HepG2 (cell line): ENCODE measurements around the gene MPC1. TPM values are rescaled to one million over a fixed set of nuclear protein-coding genes. Genes with fewer than 3 reads are reported as not detected.
A peak's percentile ranks its signal among the peaks of the same experiment; 100 is the strongest.

ENCODE experiments used
- MATR3 ChIP-seq: sonication (generic); formaldehyde crosslinking; IDR thresholded peaks from 2 replicates; pipeline ENCODE4 v1.4.0; 2020; ENCODE audit warnings: missing genetic modification reagents
- NR2F2 ChIP-seq: IDR thresholded peaks from 2 replicates; pipeline ENCODE4 v1.6.1; 2012; ENCODE audit warnings: low read depth, inconsistent platforms, borderline replicate concordance
- POLR2G ChIP-seq: fragments of 200-400 bp; formaldehyde crosslinking; IDR thresholded peaks from 2 replicates; pipeline ENCODE4 v1.6.1; 2018; ENCODE audit warnings: mild to moderate bottlenecking, low read depth, low read length, moderate library complexity
- STAT5B ChIP-seq: sonication (generic); formaldehyde crosslinking; IDR thresholded peaks from 2 replicates; pipeline ENCODE4 v1.4.0; 2020; ENCODE audit warnings: missing genetic modification reagents
- TGIF2 ChIP-seq: IDR thresholded peaks from 2 replicates; pipeline ENCODE4 v1.6.1; 2016; ENCODE audit warnings: control low read depth, missing compliant biosample characterization
- ZBTB7B ChIP-seq: sonication (generic); formaldehyde crosslinking; IDR thresholded peaks from 2 replicates; pipeline ENCODE4 v1.4.0; 2020; ENCODE audit warnings: missing genetic modification reagents
- ZNF256 ChIP-seq: sonication (generic); formaldehyde crosslinking; conservative IDR thresholded peaks from 2 replicates; pipeline ENCODE4 v1.4.0; 2020; ENCODE audit warnings: missing genetic modification reagents
- ZNF335 ChIP-seq: sonication (generic); formaldehyde crosslinking; IDR thresholded peaks from 2 replicates; pipeline ENCODE4 v1.4.0; 2020; ENCODE audit warnings: missing genetic modification reagents
- ZNF629 ChIP-seq: sonication (generic); formaldehyde crosslinking; conservative IDR thresholded peaks from 2 replicates; pipeline ENCODE4 v1.5.0; 2020; ENCODE audit warnings: missing genetic modification reagents
- ZNF749 ChIP-seq: sonication (generic); formaldehyde crosslinking; IDR thresholded peaks from 2 replicates; pipeline ENCODE4 v1.8.0; 2022; ENCODE audit warnings: mild to moderate bottlenecking, missing genetic modification reagents, moderate library complexity, borderline replicate concordance
- polyA plus RNA-seq, 8 experiments: library from polyadenylated mRNA; depleted of rRNA in 3 of 8; stranded (reverse) in 7 of 8; unstranded in 1 of 8; fragments of >200 nt; fragmentation: Illumina TruSeq in 4 of 8; extraction: Trizol in 4 of 8; gene quantifications; 2 replicates each; pipeline versions ENCODE4 v1.2.1 to v1.2.3, GENCODE V29; 2011 to 2016; ENCODE audit warnings: low read depth in 4 of 8, missing spikeins in 1 of 8, mixed read lengths in 1 of 8; ENCODE audit not compliant: insufficient read depth in 1 of 8
- total RNA-seq, 5 experiments: library from RNA; depleted of rRNA; stranded (reverse); fragments of >200 nt; fragmentation: Illumina TruSeq; extraction: Trizol; gene quantifications; 2 replicates each; pipeline ENCODE4 v1.2.3, GENCODE V29; 2016; ENCODE audit warnings: low read depth in 1 of 5
- TF ChIP-seq, protein P1 (sequence below): IDR thresholded peaks from 2 replicates; pipeline ENCODE4 v1.6.1; 2016; ENCODE audit warnings: missing compliant biosample characterization, missing genetic modification reagents, borderline replicate concordance
- TF ChIP-seq, protein P2 (sequence below): sonication (generic); formaldehyde crosslinking; IDR thresholded peaks from 2 replicates; pipeline ENCODE4 v1.8.0; 2022; ENCODE audit warnings: mild to moderate bottlenecking, missing genetic modification reagents, moderate library complexity
- TF ChIP-seq, protein P3 (sequence below): IDR thresholded peaks from 2 replicates; pipeline ENCODE4 v1.6.1; 2016; ENCODE audit warnings: missing biosample characterization, missing genetic modification reagents, low read depth
- TF ChIP-seq, protein P4 (sequence below): sonication (generic); formaldehyde crosslinking; IDR thresholded peaks from 2 replicates; pipeline ENCODE4 v1.4.0; 2020; ENCODE audit warnings: low read depth, mild to moderate bottlenecking, missing genetic modification reagents
- TF ChIP-seq, protein P5 (sequence below): sonication (generic); formaldehyde crosslinking; IDR thresholded peaks from 2 replicates; pipeline ENCODE4 v1.9.0; 2021; ENCODE audit warnings: missing genetic modification reagents, borderline replicate concordance
- TF ChIP-seq, protein P6 (sequence below): sonication (generic); formaldehyde crosslinking; IDR thresholded peaks from 2 replicates; pipeline ENCODE4 v1.5.1; 2020; ENCODE audit warnings: missing genetic modification reagents, mild to moderate bottlenecking, borderline replicate concordance

The MPC1 gene
- total and polyA plus RNA-seq, 2 of the 13 experiments (the other 11 are each of a cell fraction or from before 2014, with no cell fraction given): 189 to 214 TPM

DNA sequence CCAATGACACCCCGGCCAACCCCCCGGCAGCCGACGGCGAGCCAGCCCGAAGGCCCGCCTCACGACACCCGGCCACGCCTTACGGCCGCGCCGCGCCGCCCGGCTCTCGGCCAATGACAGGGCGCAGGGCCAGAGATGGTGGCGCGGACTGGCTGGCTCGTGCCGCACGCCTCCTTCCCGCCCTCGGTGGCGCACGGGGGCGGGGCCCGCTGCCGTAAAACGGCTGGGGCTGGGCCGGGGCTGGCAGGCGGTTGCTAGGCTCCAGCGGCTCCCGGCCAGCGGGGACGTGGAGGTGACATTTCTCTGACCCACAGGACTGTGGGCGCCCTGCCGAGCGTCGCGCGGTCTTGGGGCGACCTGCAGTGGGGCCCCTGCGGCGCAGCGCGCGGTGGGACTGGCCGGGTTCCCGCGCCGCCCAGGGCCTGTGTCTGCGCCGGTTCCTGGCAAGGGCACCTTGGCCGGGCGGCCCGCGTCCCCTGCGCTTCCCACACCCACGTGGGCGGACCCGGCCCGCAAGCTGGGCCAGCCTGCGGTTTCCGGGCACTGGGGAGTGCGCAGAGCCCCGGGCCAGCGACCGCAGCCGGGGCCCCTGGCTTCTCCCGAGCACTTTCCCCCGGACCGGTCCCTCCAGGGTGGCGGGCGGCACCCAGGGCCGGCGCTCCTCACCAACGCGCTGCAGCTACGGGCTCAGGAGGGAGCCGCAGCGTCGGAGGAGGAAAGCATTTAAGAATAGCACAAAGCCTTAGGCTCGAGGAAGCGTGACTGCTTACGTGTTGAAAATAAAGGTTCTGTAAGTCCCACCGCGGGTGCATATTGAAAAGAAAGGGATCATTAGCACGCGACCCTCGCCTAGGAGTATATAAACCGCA is at the start of gene MPC1 (continued):
- TF ChIP-seq, protein P1, sequence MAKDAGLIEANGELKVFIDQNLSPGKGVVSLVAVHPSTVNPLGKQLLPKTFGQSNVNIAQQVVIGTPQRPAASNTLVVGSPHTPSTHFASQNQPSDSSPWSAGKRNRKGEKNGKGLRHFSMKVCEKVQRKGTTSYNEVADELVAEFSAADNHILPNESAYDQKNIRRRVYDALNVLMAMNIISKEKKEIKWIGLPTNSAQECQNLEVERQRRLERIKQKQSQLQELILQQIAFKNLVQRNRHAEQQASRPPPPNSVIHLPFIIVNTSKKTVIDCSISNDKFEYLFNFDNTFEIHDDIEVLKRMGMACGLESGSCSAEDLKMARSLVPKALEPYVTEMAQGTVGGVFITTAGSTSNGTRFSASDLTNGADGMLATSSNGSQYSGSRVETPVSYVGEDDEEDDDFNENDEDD (CRISPR knock-in tag): peak; percentile 99
- TF ChIP-seq, protein P2, sequence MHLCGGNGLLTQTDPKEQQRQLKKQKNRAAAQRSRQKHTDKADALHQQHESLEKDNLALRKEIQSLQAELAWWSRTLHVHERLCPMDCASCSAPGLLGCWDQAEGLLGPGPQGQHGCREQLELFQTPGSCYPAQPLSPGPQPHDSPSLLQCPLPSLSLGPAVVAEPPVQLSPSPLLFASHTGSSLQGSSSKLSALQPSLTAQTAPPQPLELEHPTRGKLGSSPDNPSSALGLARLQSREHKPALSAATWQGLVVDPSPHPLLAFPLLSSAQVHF (CRISPR knock-in tag): peak; percentile 86; the same call in 1 of the 2 replicates
- peak; percentile 56; the same call in 1 of the 2 replicates for TF ChIP-seq ZNF256
- TF ChIP-seq ZBTB7B: peak; percentile 85
- TF ChIP-seq MATR3 (CRISPR knock-in tag): no peak
- TF ChIP-seq, protein P3, sequence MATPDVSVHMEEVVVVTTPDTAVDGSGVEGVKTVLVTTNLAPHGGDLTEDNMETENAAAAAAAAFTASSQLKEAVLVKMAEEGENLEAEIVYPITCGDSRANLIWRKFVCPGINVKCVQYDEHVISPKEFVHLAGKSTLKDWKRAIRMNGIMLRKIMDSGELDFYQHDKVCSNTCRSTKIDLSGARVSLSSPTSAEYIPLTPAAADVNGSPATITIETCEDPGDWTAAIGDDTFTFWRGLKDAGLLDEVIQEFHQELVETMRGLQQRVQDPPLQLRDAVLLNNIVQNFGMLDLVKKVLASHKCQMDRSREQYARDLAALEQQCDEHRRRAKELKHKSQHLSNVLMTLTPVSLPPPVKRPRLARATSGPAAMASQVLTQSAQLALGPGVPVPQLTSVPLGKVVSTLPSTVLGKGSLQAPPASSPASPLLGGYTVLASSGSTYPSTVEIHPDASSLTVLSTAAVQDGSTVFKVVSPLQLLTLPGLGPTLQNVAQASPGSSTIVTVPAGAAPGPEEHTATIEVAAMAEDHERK (CRISPR knock-in tag): peak; percentile 93
- TF ChIP-seq ZNF629 (CRISPR knock-in tag): no peak
- TF ChIP-seq, protein P4, sequence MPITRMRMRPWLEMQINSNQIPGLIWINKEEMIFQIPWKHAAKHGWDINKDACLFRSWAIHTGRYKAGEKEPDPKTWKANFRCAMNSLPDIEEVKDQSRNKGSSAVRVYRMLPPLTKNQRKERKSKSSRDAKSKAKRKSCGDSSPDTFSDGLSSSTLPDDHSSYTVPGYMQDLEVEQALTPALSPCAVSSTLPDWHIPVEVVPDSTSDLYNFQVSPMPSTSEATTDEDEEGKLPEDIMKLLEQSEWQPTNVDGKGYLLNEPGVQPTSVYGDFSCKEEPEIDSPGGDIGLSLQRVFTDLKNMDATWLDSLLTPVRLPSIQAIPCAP: 0 out of 2 replicates have a peak, but pooled peaks have one; percentile 56
- TF ChIP-seq, protein P5, sequence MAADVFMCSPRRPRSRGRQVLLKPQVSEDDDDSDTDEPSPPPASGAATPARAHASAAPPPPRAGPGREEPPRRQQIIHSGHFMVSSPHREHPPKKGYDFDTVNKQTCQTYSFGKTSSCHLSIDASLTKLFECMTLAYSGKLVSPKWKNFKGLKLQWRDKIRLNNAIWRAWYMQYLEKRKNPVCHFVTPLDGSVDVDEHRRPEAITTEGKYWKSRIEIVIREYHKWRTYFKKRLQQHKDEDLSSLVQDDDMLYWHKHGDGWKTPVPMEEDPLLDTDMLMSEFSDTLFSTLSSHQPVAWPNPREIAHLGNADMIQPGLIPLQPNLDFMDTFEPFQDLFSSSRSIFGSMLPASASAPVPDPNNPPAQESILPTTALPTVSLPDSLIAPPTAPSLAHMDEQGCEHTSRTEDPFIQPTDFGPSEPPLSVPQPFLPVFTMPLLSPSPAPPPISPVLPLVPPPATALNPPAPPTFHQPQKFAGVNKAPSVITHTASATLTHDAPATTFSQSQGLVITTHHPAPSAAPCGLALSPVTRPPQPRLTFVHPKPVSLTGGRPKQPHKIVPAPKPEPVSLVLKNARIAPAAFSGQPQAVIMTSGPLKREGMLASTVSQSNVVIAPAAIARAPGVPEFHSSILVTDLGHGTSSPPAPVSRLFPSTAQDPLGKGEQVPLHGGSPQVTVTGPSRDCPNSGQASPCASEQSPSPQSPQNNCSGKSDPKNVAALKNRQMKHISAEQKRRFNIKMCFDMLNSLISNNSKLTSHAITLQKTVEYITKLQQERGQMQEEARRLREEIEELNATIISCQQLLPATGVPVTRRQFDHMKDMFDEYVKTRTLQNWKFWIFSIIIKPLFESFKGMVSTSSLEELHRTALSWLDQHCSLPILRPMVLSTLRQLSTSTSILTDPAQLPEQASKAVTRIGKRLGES (CRISPR knock-in tag): peak; percentile 72; the same call in 1 of the 2 replicates
- 0 out of 2 replicates have a peak, but pooled peaks have one; percentile 16 for TF ChIP-seq NR2F2
- 0 out of 2 replicates have a peak, but pooled peaks have one; percentile 4 for TF ChIP-seq ZNF335 (CRISPR knock-in tag)
- TF ChIP-seq TGIF2 (CRISPR knock-in tag): peak; percentile 75
- peak; percentile 94 for TF ChIP-seq POLR2G
- TF ChIP-seq, protein P6, sequence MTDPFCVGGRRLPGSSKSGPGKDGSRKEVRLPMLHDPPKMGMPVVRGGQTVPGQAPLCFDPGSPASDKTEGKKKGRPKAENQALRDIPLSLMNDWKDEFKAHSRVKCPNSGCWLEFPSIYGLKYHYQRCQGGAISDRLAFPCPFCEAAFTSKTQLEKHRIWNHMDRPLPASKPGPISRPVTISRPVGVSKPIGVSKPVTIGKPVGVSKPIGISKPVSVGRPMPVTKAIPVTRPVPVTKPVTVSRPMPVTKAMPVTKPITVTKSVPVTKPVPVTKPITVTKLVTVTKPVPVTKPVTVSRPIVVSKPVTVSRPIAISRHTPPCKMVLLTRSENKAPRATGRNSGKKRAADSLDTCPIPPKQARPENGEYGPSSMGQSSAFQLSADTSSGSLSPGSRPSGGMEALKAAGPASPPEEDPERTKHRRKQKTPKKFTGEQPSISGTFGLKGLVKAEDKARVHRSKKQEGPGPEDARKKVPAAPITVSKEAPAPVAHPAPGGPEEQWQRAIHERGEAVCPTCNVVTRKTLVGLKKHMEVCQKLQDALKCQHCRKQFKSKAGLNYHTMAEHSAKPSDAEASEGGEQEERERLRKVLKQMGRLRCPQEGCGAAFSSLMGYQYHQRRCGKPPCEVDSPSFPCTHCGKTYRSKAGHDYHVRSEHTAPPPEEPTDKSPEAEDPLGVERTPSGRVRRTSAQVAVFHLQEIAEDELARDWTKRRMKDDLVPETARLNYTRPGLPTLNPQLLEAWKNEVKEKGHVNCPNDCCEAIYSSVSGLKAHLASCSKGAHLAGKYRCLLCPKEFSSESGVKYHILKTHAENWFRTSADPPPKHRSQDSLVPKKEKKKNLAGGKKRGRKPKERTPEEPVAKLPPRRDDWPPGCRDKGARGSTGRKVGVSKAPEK (CRISPR knock-in tag): no peak
- TF ChIP-seq STAT5B (CRISPR knock-in tag): no peak
- TF ChIP-seq ZNF749 (CRISPR knock-in tag): peak; percentile 96
